Epithelial cell of umbilical artery (primary cell): Measurements from ENCODE around the gene ZNF431. TPM values are rescaled to one million over a fixed set of nuclear protein-coding genes. Genes with fewer than 3 reads are reported as not detected.

Experiments
- total RNA-seq: library from RNA; depleted of rRNA; stranded (reverse); fragments of >200 nt; gene quantifications from 2 replicates; pipeline ENCODE4 v1.2.3, GENCODE V29; 2014

Gene ZNF431
- 2.6 and 4.0 TPM in 2 replicates for total RNA-seq

DNA sequence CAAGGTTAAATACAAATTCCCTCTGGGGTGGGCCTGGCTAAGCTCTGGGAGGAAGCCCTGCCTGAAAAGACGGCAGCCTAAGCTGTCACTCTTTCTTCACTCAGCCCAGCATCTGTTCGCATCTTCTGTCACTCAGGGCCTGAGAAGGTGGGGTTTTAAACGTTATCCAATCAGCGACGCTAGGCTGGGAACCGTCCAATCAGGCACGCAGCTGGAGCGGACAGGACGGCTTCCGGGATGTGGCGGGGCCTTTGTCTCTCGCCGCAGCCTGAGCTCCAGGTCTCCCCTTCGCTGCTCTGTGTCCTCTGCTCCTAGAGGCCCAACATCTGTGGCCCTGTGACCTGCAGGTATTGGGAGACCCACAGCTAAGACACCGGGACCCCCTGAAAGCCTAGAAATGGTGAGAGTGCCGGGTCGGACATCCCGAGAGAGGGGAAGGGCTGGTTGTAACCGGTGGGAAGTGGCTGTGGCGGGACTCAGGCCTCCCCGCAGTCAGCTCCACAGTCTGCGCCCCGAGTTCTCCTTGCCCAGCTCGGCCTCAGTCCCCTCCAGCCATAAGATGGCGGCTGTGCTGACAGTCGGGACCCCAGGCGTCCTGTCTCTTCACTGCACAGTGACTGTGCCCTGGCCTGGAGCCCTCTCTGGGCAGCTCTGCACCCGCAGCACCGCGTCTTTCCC is at the start of gene ZNF431:
ZNF431 (plus strand) TSS at position 254 of the 678 bp plus-strand sequence; CDS start at position 398, 144 bp downstream.

Other genes with a start within 250 kb of the ZNF431 start
- 4.9 and 8.1 TPM in 2 replicates for gene ZNF85, start 218.8 kb upstream of the ZNF431 start, total RNA-seq
- 8.8 and 10.0 TPM in 2 replicates for gene ZNF430, start 121.4 kb upstream of the ZNF431 start, total RNA-seq
- gene ZNF714, start 59.8 kb upstream of the ZNF431 start, total RNA-seq: 8.4 and 10.5 TPM in 2 replicates
- gene ZNF708, start 187.4 kb downstream of the ZNF431 start, total RNA-seq: 5.9 and 8.4 TPM in 2 replicates
- 6.8 and 7.1 TPM in 2 replicates for gene ZNF738, start 217.0 kb downstream of the ZNF431 start, total RNA-seq